WTC11 (cell line): ENCODE measurements around the gene NELL1. TPM values are rescaled to one million over a fixed set of nuclear protein-coding genes. Genes with fewer than 3 reads are reported as not detected.

Source experiments
- ATAC-seq: fragments of 200-7000 bp; cut with Tn5 transposase; 2 replicates; pipeline ENCODE4 v1.10.0; 2021; ENCODE audit warnings: mild to moderate bottlenecking, moderate library complexity
- CTCF ChIA-PET: fragments of 300-600 bp; sonication (Branson Sonifier 250); formaldehyde crosslinking; loops from one replicate; lab custom pipeline; 2021; ENCODE audit warnings: antibody characterized with exemption; lab: Charles Lee
- POLR2A ChIA-PET: fragments of 350-600 bp; sonication (Branson Sonifier 250); formaldehyde crosslinking; loops from one replicate; lab custom pipeline; 2021; ENCODE audit warnings: antibody characterized with exemption; lab: Charles Lee
- DNase-seq: peaks from one replicate; pipeline ENCODE4 v3.0.0; 2021; ENCODE audit warnings: low spot score
- H3K27ac Mint-ChIP-seq: 2 replicates; pipeline ENCODE4 v1.8.0; 2021; ENCODE audit warnings: mixed read lengths
- H3K27me3 Mint-ChIP-seq: 2 replicates; pipeline ENCODE4 v1.8.0; 2021; ENCODE audit warnings: low read depth, mild to moderate bottlenecking, moderate library complexity, mixed read lengths
- H3K36me3 Mint-ChIP-seq: 2 replicates; pipeline ENCODE4 v1.8.0; 2021; ENCODE audit warnings: mixed read lengths
- H3K4me1 Mint-ChIP-seq: 2 replicates; pipeline ENCODE4 v1.8.0; 2022; ENCODE audit warnings: mixed read lengths
- H3K4me3 Mint-ChIP-seq: 2 replicates; pipeline ENCODE4 v1.8.0; 2021; ENCODE audit warnings: mild to moderate bottlenecking, moderate library complexity, mixed read lengths
- H3K9me3 Mint-ChIP-seq: 2 replicates; pipeline ENCODE4 v1.8.0; 2021; ENCODE audit warnings: mixed read lengths
- ATF1 ChIP-seq: sonication (generic); formaldehyde crosslinking; IDR thresholded peaks from 2 replicates; pipeline ENCODE4 v1.8.1; 2023; ENCODE audit warnings: mild to moderate bottlenecking, moderate library complexity, missing genetic modification reagents
- ATF6 ChIP-seq: sonication (generic); formaldehyde crosslinking; IDR thresholded peaks from 2 replicates; pipeline ENCODE4 v1.8.1; 2023; ENCODE audit warnings: mild to moderate bottlenecking, missing genetic modification reagents
- CBFB ChIP-seq: sonication (generic); formaldehyde crosslinking; IDR thresholded peaks from 2 replicates; pipeline ENCODE4 v1.8.1; 2022; ENCODE audit warnings: mild to moderate bottlenecking, low read depth, missing genetic modification reagents
- E2F5 ChIP-seq: sonication (generic); formaldehyde crosslinking; IDR thresholded peaks from 2 replicates; pipeline ENCODE4 v1.8.1; 2022; ENCODE audit warnings: mild to moderate bottlenecking, moderate library complexity, missing genetic modification reagents
- FOXJ3 ChIP-seq: sonication (generic); formaldehyde crosslinking; IDR thresholded peaks from 2 replicates; pipeline ENCODE4 v1.9.0; 2021; ENCODE audit warnings: missing genetic modification reagents, mild to moderate bottlenecking, borderline replicate concordance
- GABPB1 ChIP-seq: sonication (generic); formaldehyde crosslinking; IDR thresholded peaks from 2 replicates; pipeline ENCODE4 v1.8.1; 2023; ENCODE audit warnings: mild to moderate bottlenecking, missing genetic modification reagents
- NR3C1 ChIP-seq: sonication (generic); formaldehyde crosslinking; conservative IDR thresholded peaks from 2 replicates; pipeline ENCODE4 v1.8.1; 2023; ENCODE audit warnings: low read depth, mild to moderate bottlenecking, missing genetic modification reagents
- OVOL2 ChIP-seq: fragments of 250-450 bp; sonication (Bioruptor Pico); IDR thresholded peaks from 2 replicates; pipeline ENCODE4 v1.9.0; 2021; ENCODE audit warnings: mild to moderate bottlenecking, borderline replicate concordance
- PRRX2 ChIP-seq: fragments of 250-450 bp; sonication (Bioruptor Pico); IDR thresholded peaks from 2 replicates; pipeline ENCODE4 v1.8.0; 2021; ENCODE audit warnings: mild to moderate bottlenecking
- SP1 ChIP-seq: sonication (generic); formaldehyde crosslinking; conservative IDR thresholded peaks from 2 replicates; pipeline ENCODE4 v1.8.1; 2022; ENCODE audit warnings: missing genetic modification reagents
- ZNF121 ChIP-seq: sonication (generic); formaldehyde crosslinking; IDR thresholded peaks from 2 replicates; pipeline ENCODE4 v1.8.0; 2023; ENCODE audit warnings: missing genetic modification reagents
- ZNF317 ChIP-seq: sonication (generic); formaldehyde crosslinking; IDR thresholded peaks from 2 replicates; pipeline ENCODE4 v1.8.1; 2023; ENCODE audit warnings: low read depth, mild to moderate bottlenecking, moderate library complexity, missing genetic modification reagents, borderline replicate concordance
- ZNF396 ChIP-seq: fragments of 250-450 bp; sonication (Bioruptor Pico); IDR thresholded peaks from 2 replicates; pipeline ENCODE4 v1.8.0; 2021; ENCODE audit warnings: mild to moderate bottlenecking, moderate library complexity, borderline replicate concordance
- total RNA-seq: library from RNA; stranded (reverse); gene quantifications from 3 replicates; pipeline ENCODE4 v1.2.3, GENCODE V29; 2021
- TF ChIP-seq, protein P1 (sequence below): sonication (generic); formaldehyde crosslinking; IDR thresholded peaks from 2 replicates; pipeline ENCODE4 v1.8.1; 2023; ENCODE audit warnings: mild to moderate bottlenecking, moderate library complexity, missing genetic modification reagents
- TF ChIP-seq, protein P2 (sequence below): sonication (generic); formaldehyde crosslinking; IDR thresholded peaks from 2 replicates; pipeline ENCODE4 v1.8.0; 2022; ENCODE audit warnings: mild to moderate bottlenecking, missing genetic modification reagents
- TF ChIP-seq, protein P3 (sequence below): fragments of 250-450 bp; sonication (Bioruptor Pico); IDR thresholded peaks from 2 replicates; pipeline ENCODE4 v1.9.0; 2021; ENCODE audit warnings: mild to moderate bottlenecking, borderline replicate concordance

NELL1 gene
- total RNA-seq, 1 experiment from 2014 or later, result 1.8 TPM

GRCh38 chr11:21561581-21561980 is 892.2 kb downstream of the NELL1 start:
- TF ChIP-seq PRRX2 (no peak), CBFB (CRISPR knock-in tag) (no peak), ATF1 (CRISPR knock-in tag) (no peak), SP1 (CRISPR knock-in tag) (no peak), ZNF396 (CRISPR knock-in tag) (no peak)
- POLR2A ChIA-PET, result no interaction called here
- Mint-ChIP-seq H3K36me3 (no peaks in the 10 kb centered on the region), H3K27ac (no peak overlapping the region), H3K9me3 (no peaks in the 10 kb centered on the region), H3K4me1 (peaks cover 13% of the 10 kb centered on the region), H3K4me3 (no peak overlapping the region), H3K27me3 (no peaks in the 10 kb centered on the region)
- CTCF ChIA-PET, result interaction anchor here (1.6 kb wide), 1 partner anchor 50 kb away, joined by 3 read pairs; no protein-coding TSS in a partner anchor
- DNase-seq (no peak), ATAC-seq (no peak)

DNA sequence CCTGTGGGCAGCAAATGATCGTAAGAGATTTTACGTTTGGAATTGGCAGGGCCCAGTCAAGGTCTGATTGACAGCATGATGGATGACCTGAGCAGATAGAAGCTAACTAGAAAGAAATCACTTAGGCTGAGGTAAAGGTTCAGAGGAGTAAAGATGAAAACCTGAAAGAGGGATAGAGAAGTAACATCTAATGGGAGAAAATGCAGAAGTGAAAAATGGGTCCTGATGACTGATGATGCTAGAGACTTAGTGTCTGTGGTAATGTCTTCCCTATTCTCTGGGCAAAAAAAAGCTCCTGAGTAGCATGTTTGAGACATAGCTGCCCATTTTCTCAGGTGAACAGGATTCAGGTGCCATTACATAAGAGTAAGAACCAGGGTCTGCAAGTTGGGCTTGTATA is 894.7 kb downstream of the NELL1 start:
- Mint-ChIP-seq H3K27me3 (no peaks in the 10 kb centered on the region), H3K36me3 (no peaks in the 10 kb centered on the region), H3K4me1 (peaks cover 8% of the 10 kb centered on the region), H3K9me3 (no peaks in the 10 kb centered on the region), H3K27ac (no peak overlapping the region), H3K4me3 (no peak overlapping the region)
- ATAC-seq (no peak), DNase-seq (no peak)
- CTCF ChIA-PET, result no interaction called here
- POLR2A ChIA-PET, result no interaction called here
- TF ChIP-seq, protein P1, sequence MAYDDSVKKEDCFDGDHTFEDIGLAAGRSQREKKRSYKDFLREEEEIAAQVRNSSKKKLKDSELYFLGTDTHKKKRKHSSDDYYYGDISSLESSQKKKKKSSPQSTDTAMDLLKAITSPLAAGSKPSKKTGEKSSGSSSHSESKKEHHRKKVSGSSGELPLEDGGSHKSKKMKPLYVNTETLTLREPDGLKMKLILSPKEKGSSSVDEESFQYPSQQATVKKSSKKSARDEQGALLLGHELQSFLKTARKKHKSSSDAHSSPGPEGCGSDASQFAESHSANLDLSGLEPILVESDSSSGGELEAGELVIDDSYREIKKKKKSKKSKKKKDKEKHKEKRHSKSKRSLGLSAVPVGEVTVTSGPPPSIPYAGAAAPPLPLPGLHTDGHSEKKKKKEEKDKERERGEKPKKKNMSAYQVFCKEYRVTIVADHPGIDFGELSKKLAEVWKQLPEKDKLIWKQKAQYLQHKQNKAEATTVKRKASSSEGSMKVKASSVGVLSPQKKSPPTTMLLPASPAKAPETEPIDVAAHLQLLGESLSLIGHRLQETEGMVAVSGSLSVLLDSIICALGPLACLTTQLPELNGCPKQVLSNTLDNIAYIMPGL, result no peak
- TF ChIP-seq FOXJ3 (CRISPR knock-in tag) (no peak), OVOL2 (CRISPR knock-in tag) (no peak), ZNF317 (CRISPR knock-in tag) (no peak), NR3C1 (CRISPR knock-in tag) (no peak)
- TF ChIP-seq, protein P2, sequence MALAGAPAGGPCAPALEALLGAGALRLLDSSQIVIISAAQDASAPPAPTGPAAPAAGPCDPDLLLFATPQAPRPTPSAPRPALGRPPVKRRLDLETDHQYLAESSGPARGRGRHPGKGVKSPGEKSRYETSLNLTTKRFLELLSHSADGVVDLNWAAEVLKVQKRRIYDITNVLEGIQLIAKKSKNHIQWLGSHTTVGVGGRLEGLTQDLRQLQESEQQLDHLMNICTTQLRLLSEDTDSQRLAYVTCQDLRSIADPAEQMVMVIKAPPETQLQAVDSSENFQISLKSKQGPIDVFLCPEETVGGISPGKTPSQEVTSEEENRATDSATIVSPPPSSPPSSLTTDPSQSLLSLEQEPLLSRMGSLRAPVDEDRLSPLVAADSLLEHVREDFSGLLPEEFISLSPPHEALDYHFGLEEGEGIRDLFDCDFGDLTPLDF (CRISPR knock-in tag), result no peak
- TF ChIP-seq, protein P3, sequence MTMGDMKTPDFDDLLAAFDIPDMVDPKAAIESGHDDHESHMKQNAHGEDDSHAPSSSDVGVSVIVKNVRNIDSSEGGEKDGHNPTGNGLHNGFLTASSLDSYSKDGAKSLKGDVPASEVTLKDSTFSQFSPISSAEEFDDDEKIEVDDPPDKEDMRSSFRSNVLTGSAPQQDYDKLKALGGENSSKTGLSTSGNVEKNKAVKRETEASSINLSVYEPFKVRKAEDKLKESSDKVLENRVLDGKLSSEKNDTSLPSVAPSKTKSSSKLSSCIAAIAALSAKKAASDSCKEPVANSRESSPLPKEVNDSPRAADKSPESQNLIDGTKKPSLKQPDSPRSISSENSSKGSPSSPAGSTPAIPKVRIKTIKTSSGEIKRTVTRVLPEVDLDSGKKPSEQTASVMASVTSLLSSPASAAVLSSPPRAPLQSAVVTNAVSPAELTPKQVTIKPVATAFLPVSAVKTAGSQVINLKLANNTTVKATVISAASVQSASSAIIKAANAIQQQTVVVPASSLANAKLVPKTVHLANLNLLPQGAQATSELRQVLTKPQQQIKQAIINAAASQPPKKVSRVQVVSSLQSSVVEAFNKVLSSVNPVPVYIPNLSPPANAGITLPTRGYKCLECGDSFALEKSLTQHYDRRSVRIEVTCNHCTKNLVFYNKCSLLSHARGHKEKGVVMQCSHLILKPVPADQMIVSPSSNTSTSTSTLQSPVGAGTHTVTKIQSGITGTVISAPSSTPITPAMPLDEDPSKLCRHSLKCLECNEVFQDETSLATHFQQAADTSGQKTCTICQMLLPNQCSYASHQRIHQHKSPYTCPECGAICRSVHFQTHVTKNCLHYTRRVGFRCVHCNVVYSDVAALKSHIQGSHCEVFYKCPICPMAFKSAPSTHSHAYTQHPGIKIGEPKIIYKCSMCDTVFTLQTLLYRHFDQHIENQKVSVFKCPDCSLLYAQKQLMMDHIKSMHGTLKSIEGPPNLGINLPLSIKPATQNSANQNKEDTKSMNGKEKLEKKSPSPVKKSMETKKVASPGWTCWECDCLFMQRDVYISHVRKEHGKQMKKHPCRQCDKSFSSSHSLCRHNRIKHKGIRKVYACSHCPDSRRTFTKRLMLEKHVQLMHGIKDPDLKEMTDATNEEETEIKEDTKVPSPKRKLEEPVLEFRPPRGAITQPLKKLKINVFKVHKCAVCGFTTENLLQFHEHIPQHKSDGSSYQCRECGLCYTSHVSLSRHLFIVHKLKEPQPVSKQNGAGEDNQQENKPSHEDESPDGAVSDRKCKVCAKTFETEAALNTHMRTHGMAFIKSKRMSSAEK (CRISPR knock-in tag), result no peak
- TF ChIP-seq, all 79 proteins: peak for 0

DNA sequence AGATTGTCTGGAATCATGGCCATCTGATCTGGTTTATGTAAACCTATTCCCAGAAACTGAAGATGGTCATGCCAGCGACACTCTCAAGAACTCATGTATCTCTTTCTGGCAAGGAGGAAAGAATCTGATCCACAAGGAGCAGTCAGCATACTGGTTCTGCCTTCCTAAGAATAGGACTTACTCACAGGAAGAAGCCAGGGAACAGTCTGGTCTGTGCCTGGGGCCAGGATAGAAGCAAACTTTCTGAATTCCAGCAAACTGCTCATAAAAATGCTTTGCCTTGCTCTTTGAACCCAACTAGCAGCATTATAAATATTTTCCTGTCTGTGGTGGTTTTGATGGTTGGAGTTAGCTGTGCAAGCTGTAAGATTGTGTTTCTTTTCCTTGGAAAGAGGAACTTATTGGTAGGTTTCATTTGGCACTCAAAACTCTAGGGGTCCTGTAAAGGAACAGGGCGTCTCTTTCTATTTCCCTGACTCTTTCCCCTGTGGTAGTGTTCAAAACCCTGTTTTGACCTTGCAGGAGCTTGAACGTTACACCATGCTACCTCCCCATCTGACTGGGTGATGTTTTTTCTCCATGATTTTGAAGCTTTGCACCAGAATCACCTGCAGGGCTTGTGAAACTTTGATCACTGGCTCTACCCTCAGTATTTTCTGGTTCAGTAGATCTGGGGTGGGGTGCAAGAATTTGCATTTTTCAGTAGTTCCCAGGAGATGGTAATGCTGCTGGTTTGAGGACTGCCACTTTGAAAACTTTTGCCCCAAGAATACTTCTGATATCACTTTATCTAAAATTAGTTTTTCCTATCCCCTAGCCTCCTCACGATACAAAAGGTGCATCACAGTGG is 895.7 kb downstream of the NELL1 start:
- ATAC-seq (no peak), DNase-seq (no peak)
- H3K27ac Mint-ChIP-seq, result no peak overlapping the region
- POLR2A ChIA-PET, result no interaction called here
- no peak overlapping the region for H3K4me3 Mint-ChIP-seq
- H3K27me3 Mint-ChIP-seq, result no peaks in the 10 kb centered on the region
- TF ChIP-seq GABPB1 (no peak), ZNF121 (CRISPR knock-in tag) (no peak), E2F5 (CRISPR knock-in tag) (no peak), ATF6 (CRISPR knock-in tag) (no peak)
- TF ChIP-seq, all 79 proteins: peak for 0
- Mint-ChIP-seq H3K4me1 (peaks cover 8% of the 10 kb centered on the region), H3K9me3 (no peaks in the 10 kb centered on the region), H3K36me3 (no peaks in the 10 kb centered on the region)
- CTCF ChIA-PET, result no interaction called here
